GM23248 (cell line): Measurements from ENCODE around the gene CHD1.

Source experiments
- EZH2 ChIP-seq: fragments of 200-600 bp; sonication (generic); IDR thresholded peaks from 2 replicates; pipeline ENCODE4 v1.6.1; 2018; ENCODE audit warnings: antibody characterized with exemption, mild to moderate bottlenecking; ENCODE audit not compliant: insufficient read depth, poor library complexity, severe bottlenecking
- EZH2phosphoT487 ChIP-seq: fragments of 200-600 bp; sonication (generic); IDR thresholded peaks from 2 replicates; pipeline ENCODE4 v1.6.1; 2018; ENCODE audit warnings: antibody characterized with exemption, moderate library complexity, mild to moderate bottlenecking, low read depth; ENCODE audit not compliant: insufficient read depth

DNA sequence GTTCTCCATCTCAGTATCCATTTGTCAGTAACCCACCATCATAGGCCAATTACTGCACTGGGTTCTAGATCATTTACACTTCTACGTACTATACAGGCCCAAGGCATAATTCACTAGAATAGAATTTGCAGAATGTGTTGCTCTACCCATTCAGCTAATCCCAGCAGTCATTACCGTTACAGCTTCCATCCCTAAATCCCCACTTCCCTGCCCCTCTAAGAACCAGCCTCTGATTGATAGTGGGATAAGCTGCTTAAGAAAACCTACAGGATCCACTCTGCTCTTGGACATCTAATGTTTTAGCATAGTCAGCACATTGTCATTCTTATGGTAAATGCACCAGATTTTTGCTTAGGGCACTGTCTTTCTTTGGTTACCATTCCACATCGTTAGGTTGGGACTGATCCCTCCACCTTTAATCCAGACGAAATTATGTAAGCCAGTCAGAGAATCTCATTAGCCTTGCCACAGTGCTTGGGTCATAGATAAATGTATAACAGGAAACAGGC is 39.3 kb upstream of the CHD1 start:
- no peak for TF ChIP-seq EZH2
- no peak for TF ChIP-seq EZH2phosphoT487
